Keratinocyte (primary cell): ENCODE data around the gene PTGS2.

Experiments used
- CTCF ChIP-seq, 3 experiments: IDR thresholded peaks in 1 of 3; conservative IDR thresholded peaks in 1 of 3; optimal IDR thresholded peaks in 1 of 3; 2 replicates in 2 of 3; 3 replicates in 1 of 3; pipeline versions ENCODE3 to v1.5.1; 2011; ENCODE audit warnings: low read length in 3 of 3, mild to moderate bottlenecking in 3 of 3, moderate library complexity in 2 of 3, control low read depth in 1 of 3, inconsistent platforms in 1 of 3; ENCODE audit not compliant: insufficient read depth in 2 of 3; ENCODE audit errors: extremely low read depth in 1 of 3
- EZH2 ChIP-seq: IDR thresholded peaks from one replicate; pipeline ENCODE4 v1.6.1; 2012; ENCODE audit warnings: inconsistent platforms, mild to moderate bottlenecking, low read length, moderate library complexity

- no peak for TF ChIP-seq CTCF (optimal IDR thresholded peaks at IDR 0.05 in 1 of 3, IDR thresholded peaks at IDR 0.05 in 1 of 3, conservative IDR thresholded peaks at IDR 0.05 in 1 of 3; ENCODE audit: extremely low read depth in 1 of 3, insufficient read depth in 2 of 3, low read length in 3 of 3)
- TF ChIP-seq EZH2: no peak
Measured at GRCh38 chr1:186715887-186716809, 35.9 kb upstream of the PTGS2 start.
